Measurements from ENCODE around the gene LDLRAP1. TPM values are rescaled to one million over a fixed set of nuclear protein-coding genes. Genes with fewer than 3 reads are reported as not detected.
A peak's percentile ranks its signal among the peaks of the same experiment; 100 is the strongest.

The LDLRAP1 gene
- total and polyA plus RNA-seq, 2 donors (not counting 1 experiment from before 2014, with no cell fraction given) = 22.7 to 24.3 TPM

- Histone ChIP-seq H3K79me2 (ENCODE audit: control insufficient read depth, insufficient read depth, low read length) (peaks cover 12% of the 10 kb centered on the region), H3K4me1 (ENCODE audit: control insufficient read depth in 2 of 2, insufficient read depth in 2 of 2, low read length in 2 of 2) (peaks cover 34 to 37% of the 10 kb centered on the region in 2 donors), H3K36me3 (replicated peaks in 1 of 2; ENCODE audit: control extremely low read depth in 1 of 2, control insufficient read depth in 1 of 2, extremely low read depth in 1 of 2, insufficient read depth in 2 of 2, low read length in 1 of 2) (peaks cover 0 to 6% of the 10 kb centered on the region in 2 experiments), H3K4me2 (replicated peaks; ENCODE audit: low read depth, low read length, poor library complexity, severe bottlenecking) (no peak overlapping the region), H4K20me1 (ENCODE audit: control insufficient read depth, insufficient read depth, low read length, poor library complexity, severe bottlenecking) (no peaks in the 10 kb centered on the region), H3K9me3 (ENCODE audit: control extremely low read depth in 1 of 3, control insufficient read depth in 2 of 3, insufficient read depth in 1 of 3, low read length in 2 of 3) (peaks cover 0 to 7% (median 0%) of the 10 kb centered on the region in 3 donors), H2AFZ (ENCODE audit: insufficient read depth, low read depth, low read length, poor library complexity, severe bottlenecking) (no peak overlapping the region), H3K4me3 (ENCODE audit: control extremely low read depth in 1 of 5, extremely low read depth in 1 of 5, insufficient read depth in 1 of 5, low read depth in 2 of 5, low read length in 4 of 5) (no peak overlapping the region), H3K27ac (ENCODE audit: low read length in 2 of 2) (no peak overlapping the region), H3K9ac (ENCODE audit: low read length) (no peak overlapping the region), H3K27me3 (replicated peaks in 1 of 4; ENCODE audit: control extremely low read depth in 1 of 4, control insufficient read depth in 3 of 4, insufficient read depth in 4 of 4, low read length in 3 of 4) (no peaks in the 10 kb centered on the region)
- CTCF ChIA-PET = interaction anchor here (0.6 to 2.0 kb wide), 5 partner anchors 8 to 59 kb away, joined by 3 to 6 read pairs (median 4); partner anchors contain the start of gene LDLRAP1
- Mint-ChIP-seq H3K4me3 (no peak overlapping the region), H3K27me3 (no peaks in the 10 kb centered on the region), H3K9me3 (ENCODE audit: insufficient read depth) (no peaks in the 10 kb centered on the region), H3K4me1 (peaks cover 54% of the 10 kb centered on the region), H3K27ac (no peak overlapping the region)
- no peak for ATAC-seq (ENCODE audit: low read depth)
- POLR2A ChIA-PET = interaction anchor here (0.6 kb wide), 1 partner anchor 123 kb away, joined by 3 read pairs; no protein-coding TSS in a partner anchor
- DNase-seq = no peak
- no peak for TF ChIP-seq CTCF (IDR thresholded peaks at IDR 0.05)
- TF ChIP-seq EZH2 (IDR thresholded peaks at IDR 0.05; ENCODE audit: borderline replicate concordance, insufficient read depth, low read depth, low read length, poor library complexity, severe bottlenecking) = no peak
- WGBS (ENCODE audit: insufficient coverage) = 47% methylated on average over 3 of the region's 14 CpGs
- intact Hi-C loops (cut with micrococcal nuclease) = no loop called here
Measured at GRCh38 chr1:25554886-25555752, 11.7 kb downstream of the LDLRAP1 start.

- Histone ChIP-seq H3K27me3 (replicated peaks in 1 of 4; ENCODE audit: control extremely low read depth in 1 of 4, control insufficient read depth in 3 of 4, insufficient read depth in 4 of 4, low read length in 3 of 4) (no peaks in the 10 kb centered on the region), H4K20me1 (ENCODE audit: control insufficient read depth, insufficient read depth, low read length, poor library complexity, severe bottlenecking) (no peaks in the 10 kb centered on the region), H3K9me3 (ENCODE audit: control extremely low read depth in 1 of 3, control insufficient read depth in 2 of 3, insufficient read depth in 1 of 3, low read length in 2 of 3) (peaks cover 0 to 9% (median 0%) of the 10 kb centered on the region in 3 donors), H3K27ac (ENCODE audit: low read length in 2 of 2) (no peak overlapping the region), H3K79me2 (ENCODE audit: control insufficient read depth, insufficient read depth, low read length) (peaks cover 9% of the 10 kb centered on the region), H3K4me3 (ENCODE audit: control extremely low read depth in 1 of 5, extremely low read depth in 1 of 5, insufficient read depth in 1 of 5, low read depth in 2 of 5, low read length in 4 of 5) (no peak overlapping the region), H3K4me1 (ENCODE audit: control insufficient read depth in 2 of 2, insufficient read depth in 2 of 2, low read length in 2 of 2) (peaks cover 34 to 37% of the 10 kb centered on the region in 2 donors), H2AFZ (ENCODE audit: insufficient read depth, low read depth, low read length, poor library complexity, severe bottlenecking) (no peak overlapping the region), H3K36me3 (replicated peaks in 1 of 2; ENCODE audit: control extremely low read depth in 1 of 2, control insufficient read depth in 1 of 2, extremely low read depth in 1 of 2, insufficient read depth in 2 of 2, low read length in 1 of 2) (peaks cover 0 to 6% of the 10 kb centered on the region in 2 experiments), H3K4me2 (replicated peaks; ENCODE audit: low read depth, low read length, poor library complexity, severe bottlenecking) (no peak overlapping the region), H3K9ac (ENCODE audit: low read length) (no peak overlapping the region)
- CTCF ChIA-PET = interaction anchor here (1.1 to 2.0 kb wide), 3 partner anchors 9 to 17 kb away, joined by 3 to 6 read pairs (median 3); partner anchors contain the start of gene LDLRAP1
- POLR2A ChIA-PET = no interaction called here
- TF ChIP-seq EZH2 (IDR thresholded peaks at IDR 0.05; ENCODE audit: borderline replicate concordance, insufficient read depth, low read depth, low read length, poor library complexity, severe bottlenecking) = no peak
- no peak for TF ChIP-seq CTCF (IDR thresholded peaks at IDR 0.05)
- intact Hi-C loops (cut with micrococcal nuclease) = no loop called here
- peaks cover 54% of the 10 kb centered on the region for H3K4me1 Mint-ChIP-seq
- no peak for ATAC-seq (ENCODE audit: low read depth)
- 97% methylated on average over 3 of the region's 5 CpGs for WGBS (ENCODE audit: insufficient coverage)
- H3K27me3 Mint-ChIP-seq = no peaks in the 10 kb centered on the region
- no peak for DNase-seq
- peak overlapping the region; percentile 53 for H3K27ac Mint-ChIP-seq
- no peak overlapping the region for H3K4me3 Mint-ChIP-seq
- no peaks in the 10 kb centered on the region for H3K9me3 Mint-ChIP-seq (ENCODE audit: insufficient read depth)
Measured at GRCh38 chr1:25555753-25556092, 12.3 kb downstream of the LDLRAP1 start.

Measured in B cell (primary cell).